ENCODE results near the gene SLC13A3.

Gene SLC13A3

DNA sequence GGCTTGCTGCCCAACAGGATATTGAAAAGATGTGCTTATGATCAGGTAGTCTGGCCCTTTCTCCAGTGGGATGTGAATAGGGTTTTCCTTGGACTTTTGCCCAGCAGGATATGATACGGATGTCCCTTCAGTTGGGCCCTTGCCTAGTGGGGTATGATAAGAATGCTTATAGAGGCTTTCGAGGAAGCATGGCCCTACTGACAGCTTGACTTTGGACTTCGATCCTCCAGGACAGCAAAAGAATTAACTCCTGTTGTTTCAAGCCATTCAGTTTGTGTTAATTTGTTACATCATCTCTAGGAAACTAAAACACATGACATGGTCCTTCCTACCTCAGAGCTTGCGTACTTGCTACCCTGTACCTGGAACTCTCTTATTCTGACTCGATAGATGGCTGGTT lies 128.2 kb downstream of the SLC13A3 start:
- no peak for DNase-seq (ENCODE audit: low spot score)

DNA sequence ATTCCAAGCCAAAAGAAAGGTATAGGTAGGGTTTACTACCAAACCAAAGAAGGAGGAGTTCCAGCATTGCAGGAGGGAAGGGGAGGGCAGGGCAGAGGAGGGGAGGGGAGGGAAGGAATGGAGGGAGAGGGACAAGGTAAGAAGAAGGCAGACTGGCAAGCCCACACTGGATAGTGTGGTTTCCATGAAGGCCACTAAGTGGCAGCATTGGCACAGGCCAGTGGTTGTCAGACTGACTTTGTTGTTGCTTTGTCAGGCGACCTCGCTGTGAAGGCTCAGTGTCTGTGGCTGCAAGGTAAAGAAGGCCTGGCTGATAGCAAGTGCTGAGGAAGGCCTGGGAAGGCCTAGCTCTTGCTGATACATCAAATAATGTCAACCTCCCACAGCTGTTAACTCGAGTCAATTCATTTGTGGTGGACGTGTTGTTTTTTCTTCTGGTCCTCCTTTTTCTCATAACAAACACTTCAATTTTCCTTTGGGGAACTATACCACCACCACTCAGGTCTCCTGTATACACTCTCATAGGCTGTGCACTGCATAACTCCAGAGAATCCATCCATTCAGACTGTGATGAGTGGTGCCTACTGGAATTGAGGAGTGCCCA lies 130.2 kb downstream of the SLC13A3 start:
- peak; percentile 44 for DNase-seq (ENCODE audit: low spot score)

DNA sequence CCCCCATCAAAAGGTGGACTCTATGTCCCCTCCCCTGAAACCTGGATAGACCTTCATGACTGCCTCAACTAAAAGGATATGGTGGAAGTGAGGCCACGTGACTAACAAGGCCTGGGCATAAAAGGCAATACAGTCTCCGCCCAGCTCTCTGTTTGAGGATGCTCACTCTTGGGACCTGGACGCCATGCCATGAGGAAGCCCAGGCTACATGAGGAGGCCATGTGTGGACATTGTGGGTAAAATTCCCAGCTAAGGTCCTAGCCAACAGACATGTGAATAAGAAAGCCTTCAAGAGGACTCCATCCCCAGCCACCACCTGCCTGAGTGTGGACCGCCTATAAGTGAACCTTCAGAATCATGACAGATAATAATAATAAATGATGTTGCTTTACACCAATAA lies 130.7 kb downstream of the SLC13A3 start:
- no peak for DNase-seq (ENCODE audit: low spot score)

DNA sequence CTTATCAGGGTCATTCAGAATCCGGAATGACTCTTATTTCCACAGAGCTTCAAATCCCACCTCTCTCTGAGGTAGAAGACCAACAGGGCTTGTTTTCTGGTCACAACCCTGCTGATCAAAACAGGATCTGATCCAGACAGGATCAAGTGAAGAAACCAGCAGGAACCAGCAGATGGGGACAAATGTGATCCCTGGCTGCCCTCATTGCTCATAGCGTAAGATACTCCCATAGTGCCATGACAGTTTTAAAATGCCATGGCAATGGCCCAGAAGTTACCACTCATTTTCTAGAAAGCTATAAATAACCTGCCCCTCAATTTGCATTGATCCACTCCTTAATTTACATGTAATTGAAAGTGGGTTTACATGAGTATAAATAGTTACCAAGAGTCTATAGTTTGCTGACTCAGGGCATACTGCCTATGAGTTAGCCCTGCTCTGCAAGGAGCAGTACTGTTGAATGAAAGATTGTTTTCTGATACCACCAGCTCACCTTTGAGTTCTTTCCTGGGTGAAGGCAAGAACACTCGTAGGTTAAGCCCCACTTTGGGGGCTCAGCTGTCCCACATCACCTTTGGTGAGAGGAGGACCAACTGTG lies 131.7 kb downstream of the SLC13A3 start:
- no peak for DNase-seq (ENCODE audit: low spot score)

DNA sequence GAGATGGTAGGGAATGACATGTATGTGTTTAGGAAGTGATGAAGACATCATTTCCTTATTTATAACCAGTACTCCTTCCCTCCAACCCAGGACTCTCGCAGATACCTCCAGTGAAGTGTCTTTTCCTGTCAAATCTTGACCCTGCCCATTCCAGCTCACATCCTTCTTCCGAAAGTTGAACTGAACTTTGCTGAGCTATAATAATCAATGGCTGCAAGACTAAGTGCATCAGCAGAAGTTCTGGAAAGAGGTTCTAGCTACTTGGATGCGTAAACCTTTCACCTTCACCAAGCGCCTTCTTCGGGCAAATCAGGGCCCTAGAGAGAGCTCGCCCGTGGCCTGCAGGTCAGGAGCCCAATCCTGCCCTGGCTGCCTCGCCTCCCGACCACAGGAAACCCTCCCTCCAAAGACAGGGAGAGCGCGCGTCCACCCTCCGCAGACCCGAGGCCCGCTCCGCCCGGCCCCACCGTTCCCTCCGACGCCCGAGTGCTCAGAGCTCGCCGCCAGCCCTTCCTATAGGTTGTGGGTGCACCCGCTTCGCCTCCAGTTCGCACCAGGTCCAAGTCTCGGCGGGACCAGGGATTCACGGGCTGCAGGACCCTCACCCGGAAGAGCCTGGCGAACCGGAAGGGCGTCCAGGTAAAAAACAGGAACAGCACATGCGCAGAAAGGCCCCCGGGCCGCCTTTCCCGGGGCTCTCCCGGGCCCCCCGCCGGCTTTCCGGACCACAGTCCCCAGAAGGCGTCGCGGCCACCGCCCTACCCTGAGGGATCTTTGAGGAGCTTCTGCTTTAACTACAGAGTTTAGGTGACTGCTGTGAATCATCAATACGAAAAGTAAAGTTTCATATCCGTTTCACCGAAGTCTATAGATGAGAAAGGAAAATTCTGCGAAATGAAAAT lies 138.1 kb downstream of the SLC13A3 start, which contains the start of gene ZNF334:
ZNF334 (minus strand) TSS at position 617 of the 902 bp plus-strand sequence. CDS start 1,457 bp downstream, outside the sequence.
- no peak for DNase-seq (ENCODE audit: low spot score)

DNA sequence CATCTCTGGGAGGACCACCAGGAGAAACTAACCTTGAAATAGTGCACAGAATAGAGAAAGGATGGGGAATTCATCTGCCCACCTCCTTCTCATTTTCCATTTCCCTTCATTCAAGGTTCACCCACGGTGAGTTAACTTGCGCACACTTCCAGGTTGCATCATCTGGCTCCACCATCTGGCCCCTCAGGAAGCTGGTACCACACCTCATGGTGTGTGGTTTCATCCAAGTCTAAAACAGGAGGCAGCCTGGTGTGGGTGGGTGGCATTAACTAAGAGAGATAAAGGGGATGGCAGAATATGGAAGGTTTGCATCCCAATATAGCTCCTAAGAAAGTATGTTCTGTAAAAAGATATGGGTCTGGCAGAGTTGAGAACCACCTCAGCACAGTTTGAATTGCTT lies 141.7 kb downstream of the SLC13A3 start:
- DNase-seq (ENCODE audit: low spot score), result no peak
